GM19023 (cell line): ENCODE measurements around the gene ZBTB17.
"Not testable (repeated sequence)": the region's sequence is repeated elsewhere in the genome, so short reads cannot be mapped to it uniquely, and the experiment has no call there.

Source experiments
- ATAC-seq: cut with Tn5 transposase; IDR thresholded peaks from one replicate; pipeline ENCODE4 v1.9.1; 2021; ENCODE audit warnings: mild to moderate bottlenecking, moderate library complexity; ENCODE audit not compliant: unreplicated experiment

Gene ZBTB17

GRCh38 chr1:15988856-15989736 lies 13.2 kb upstream of the ZBTB17 start:
- ATAC-seq: no peak

- ATAC-seq: no peak
Measured at GRCh38 chr1:15985611-15986297, 9.9 kb upstream of the ZBTB17 start.

DNA sequence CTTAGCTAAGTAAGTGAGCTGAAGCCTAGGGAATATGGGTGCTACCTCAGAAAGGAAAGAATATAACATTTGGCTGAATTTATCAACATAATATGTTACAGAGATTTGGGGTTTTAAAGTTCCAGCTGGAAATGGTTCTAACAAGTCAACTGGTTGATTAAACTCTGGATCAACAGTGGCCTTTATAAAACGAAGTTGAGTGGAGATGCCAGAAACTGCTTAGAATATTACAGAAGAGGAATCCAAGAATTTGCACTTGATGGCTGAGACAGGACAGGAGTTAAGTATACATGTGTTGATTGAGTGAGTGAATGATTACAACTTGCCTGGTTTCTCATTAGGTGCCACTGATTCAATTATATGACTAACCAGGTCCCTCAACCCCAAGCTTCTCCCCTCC lies 7.4 kb upstream of the ZBTB17 start:
- no peak for ATAC-seq

GRCh38 chr1:15981679-15982078 lies 5.8 kb upstream of the ZBTB17 start:
- ATAC-seq: no peak

GRCh38 chr1:15977947-15978346 lies 2.0 kb upstream of the ZBTB17 start:
- ATAC-seq: not testable (repeated sequence)

DNA sequence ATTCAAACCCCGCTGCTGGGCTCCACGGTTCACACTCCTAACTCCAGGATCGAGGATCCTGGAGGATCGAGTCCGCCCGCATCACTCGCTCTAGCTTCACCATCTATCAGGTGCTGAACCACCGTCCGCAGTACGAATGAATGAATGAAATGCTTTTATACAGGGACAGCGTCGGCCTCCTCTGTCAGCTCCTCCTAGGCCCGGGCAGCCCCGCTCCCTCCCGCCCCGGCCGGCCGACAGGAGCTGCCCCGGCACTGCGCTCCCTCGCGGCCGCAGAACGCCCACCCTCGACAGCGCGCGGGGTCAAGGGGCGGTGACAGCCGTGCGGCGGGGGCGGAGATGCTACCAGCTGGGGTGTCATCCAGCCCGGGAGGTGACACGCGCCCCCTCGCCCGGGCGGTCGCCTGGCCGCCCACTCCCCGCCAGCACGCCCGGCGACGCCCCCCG lies 520 bp downstream of the ZBTB17 start:
- ATAC-seq: peak; percentile 67

GRCh38 chr1:15974855-15975254 lies 1.0 kb downstream of the ZBTB17 start:
- no peak for ATAC-seq

DNA sequence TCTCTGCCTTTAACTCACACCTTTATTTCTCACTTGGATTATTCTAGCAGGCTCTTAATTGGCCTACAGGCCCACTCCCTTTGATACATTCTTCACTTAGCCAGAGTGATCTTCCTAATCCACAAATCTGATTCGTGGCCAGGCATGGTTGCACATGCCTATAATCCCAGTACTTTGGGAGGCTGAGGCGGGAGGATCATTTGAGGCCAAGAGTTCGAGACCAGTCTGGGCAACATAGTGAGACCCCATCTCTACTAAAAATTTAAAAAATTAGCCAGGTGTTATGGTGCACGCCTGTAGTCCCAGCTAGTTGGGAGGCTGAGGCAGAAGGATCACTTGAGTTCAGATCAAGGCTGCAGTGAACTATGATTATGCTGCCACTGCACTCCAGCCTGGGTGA lies 2.1 kb downstream of the ZBTB17 start:
- no peak for ATAC-seq

GRCh38 chr1:15972409-15972808 lies 3.5 kb downstream of the ZBTB17 start:
- ATAC-seq: no peak

DNA sequence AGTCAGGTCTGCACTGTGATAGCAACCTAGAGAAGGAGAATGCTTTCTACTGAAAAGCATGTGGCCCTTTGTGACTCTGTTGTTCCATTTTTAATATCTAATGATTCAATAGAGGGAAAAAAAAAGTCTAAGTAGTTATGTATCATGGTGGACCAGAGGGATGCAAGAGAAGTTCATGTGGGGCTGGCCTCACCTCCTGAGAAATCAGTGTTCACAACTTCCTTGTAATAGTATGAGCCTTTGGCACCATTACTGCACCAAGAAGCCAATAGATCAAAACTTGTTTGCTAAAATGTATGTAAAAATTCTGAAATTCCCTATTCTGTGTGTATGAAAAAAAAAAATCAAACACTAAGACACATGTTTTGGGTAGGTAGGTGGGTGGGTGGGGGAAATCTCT lies 5.0 kb downstream of the ZBTB17 start:
- no peak for ATAC-seq

GRCh38 chr1:15969321-15969880 lies 6.5 kb downstream of the ZBTB17 start:
- ATAC-seq: no peak

GRCh38 chr1:15968172-15968571 lies 7.7 kb downstream of the ZBTB17 start:
- ATAC-seq: no peak

DNA sequence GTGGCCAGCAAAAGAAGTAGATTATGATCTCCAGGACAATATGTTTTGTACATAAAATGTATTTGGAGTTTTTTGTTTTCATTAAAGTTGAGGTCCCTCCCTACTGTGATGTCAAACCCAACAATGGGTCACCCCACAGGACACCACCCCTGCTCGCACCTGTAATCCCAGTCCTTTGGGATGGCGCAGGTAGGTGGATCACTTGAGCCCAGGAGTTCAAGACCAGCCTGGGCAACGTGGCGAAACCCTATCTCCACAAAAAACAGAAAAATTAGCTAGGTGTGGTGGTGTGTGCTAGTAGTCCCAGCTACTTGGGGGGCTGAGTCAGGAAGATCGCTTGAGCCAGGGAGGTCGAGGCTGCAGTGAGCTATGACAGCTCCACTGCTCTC lies 9.0 kb downstream of the ZBTB17 start:
- no peak for ATAC-seq

- ATAC-seq: peak; percentile 91
Measured at GRCh38 chr1:15966081-15966955, 9.6 kb downstream of the ZBTB17 start.

GRCh38 chr1:15965228-15965767 lies 10.6 kb downstream of the ZBTB17 start:
- no peak for ATAC-seq

- ATAC-seq: no peak
Measured at GRCh38 chr1:15963968-15964648, 11.8 kb downstream of the ZBTB17 start.

GRCh38 chr1:15963363-15963967 lies 12.4 kb downstream of the ZBTB17 start:
- no peak for ATAC-seq

- ATAC-seq: no peak
Measured at GRCh38 chr1:15962671-15963362, 13.1 kb downstream of the ZBTB17 start.

DNA sequence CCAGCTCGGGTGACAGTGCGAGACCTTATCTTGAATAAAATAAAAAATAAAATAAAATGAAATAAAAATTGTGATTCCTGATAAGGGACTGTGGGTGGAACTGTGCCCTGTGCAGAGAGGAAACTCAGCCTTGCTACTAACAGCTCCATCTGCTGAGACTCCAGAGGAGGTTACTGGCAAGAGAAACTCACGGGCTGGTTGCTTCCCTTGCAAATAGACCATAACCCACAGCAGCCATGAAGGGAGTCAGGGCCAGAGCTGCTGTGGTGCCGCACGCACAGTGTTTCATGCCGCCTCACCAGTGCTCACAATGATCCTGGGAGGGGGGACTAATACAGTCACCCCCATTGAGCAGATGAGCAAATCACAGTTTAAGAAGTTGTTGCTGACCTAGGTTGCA lies 13.7 kb downstream of the ZBTB17 start:
- ATAC-seq: no peak
